ENCODE results near the gene WAPL. TPM values are rescaled to one million over a fixed set of nuclear protein-coding genes. Genes with fewer than 3 reads are reported as not detected.

The WAPL gene
- total RNA-seq, 1 donor from 2014 or later = 33.4 TPM

DNA sequence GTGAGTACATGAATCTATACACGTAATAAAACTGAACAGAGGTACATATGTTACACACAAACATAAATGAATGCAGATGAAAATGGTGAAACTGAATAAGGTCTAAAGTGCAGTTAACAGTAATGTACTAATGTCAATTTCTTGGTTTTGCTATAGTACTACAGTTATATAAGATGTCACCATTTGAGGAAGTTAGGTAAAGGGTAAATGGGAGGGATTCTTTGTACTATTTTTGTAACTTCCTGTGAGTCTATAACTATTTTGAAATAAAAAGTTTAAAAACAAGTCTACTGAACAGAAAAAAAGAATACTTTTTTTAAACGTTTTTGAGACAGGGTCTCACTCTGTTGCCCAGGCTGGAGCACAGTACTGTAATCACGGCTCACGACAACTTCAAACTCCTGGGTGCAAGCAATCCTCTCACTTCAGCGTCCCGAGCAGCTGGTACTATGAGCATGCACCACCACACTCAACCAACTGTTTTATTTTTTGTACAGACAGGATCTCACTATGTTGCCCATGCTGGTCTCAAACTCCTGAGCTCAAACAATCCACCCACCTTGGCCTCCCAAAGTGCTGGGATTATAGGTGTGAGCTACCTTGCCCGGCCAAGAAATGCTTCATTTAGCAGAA, 71.5 kb downstream of the WAPL start:
- Mint-ChIP-seq H3K4me3 (ENCODE audit: unreplicated experiment) (no peak overlapping the region), H3K27me3 (ENCODE audit: unreplicated experiment) (no peaks in the 10 kb centered on the region), H3K36me3 (ENCODE audit: unreplicated experiment) (peaks cover 4% of the 10 kb centered on the region), H3K9me3 (ENCODE audit: unreplicated experiment) (peaks cover 2% of the 10 kb centered on the region), H3K4me1 (ENCODE audit: low read depth, unreplicated experiment) (no peaks in the 10 kb centered on the region), H3K27ac (ENCODE audit: unreplicated experiment) (no peak overlapping the region)
- TF ChIP-seq, protein P1, sequence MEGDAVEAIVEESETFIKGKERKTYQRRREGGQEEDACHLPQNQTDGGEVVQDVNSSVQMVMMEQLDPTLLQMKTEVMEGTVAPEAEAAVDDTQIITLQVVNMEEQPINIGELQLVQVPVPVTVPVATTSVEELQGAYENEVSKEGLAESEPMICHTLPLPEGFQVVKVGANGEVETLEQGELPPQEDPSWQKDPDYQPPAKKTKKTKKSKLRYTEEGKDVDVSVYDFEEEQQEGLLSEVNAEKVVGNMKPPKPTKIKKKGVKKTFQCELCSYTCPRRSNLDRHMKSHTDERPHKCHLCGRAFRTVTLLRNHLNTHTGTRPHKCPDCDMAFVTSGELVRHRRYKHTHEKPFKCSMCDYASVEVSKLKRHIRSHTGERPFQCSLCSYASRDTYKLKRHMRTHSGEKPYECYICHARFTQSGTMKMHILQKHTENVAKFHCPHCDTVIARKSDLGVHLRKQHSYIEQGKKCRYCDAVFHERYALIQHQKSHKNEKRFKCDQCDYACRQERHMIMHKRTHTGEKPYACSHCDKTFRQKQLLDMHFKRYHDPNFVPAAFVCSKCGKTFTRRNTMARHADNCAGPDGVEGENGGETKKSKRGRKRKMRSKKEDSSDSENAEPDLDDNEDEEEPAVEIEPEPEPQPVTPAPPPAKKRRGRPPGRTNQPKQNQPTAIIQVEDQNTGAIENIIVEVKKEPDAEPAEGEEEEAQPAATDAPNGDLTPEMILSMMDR (IDR thresholded peaks at IDR 0.05; ENCODE audit: partially characterized antibody, unreplicated experiment) = no peak
- no peak for DNase-seq

- TF ChIP-seq, protein P1 (IDR thresholded peaks at IDR 0.05; ENCODE audit: partially characterized antibody, unreplicated experiment) = no peak
- Mint-ChIP-seq H3K9me3 (ENCODE audit: unreplicated experiment) (no peaks in the 10 kb centered on the region), H3K27me3 (ENCODE audit: unreplicated experiment) (no peaks in the 10 kb centered on the region), H3K4me3 (ENCODE audit: unreplicated experiment) (no peak overlapping the region), H3K27ac (ENCODE audit: unreplicated experiment) (no peak overlapping the region), H3K36me3 (ENCODE audit: unreplicated experiment) (no peaks in the 10 kb centered on the region), H3K4me1 (ENCODE audit: low read depth, unreplicated experiment) (no peaks in the 10 kb centered on the region)
- DNase-seq = no peak
Observed at GRCh38 chr10:86447432-86447831, 74.2 kb downstream of the WAPL start.

- no peak overlapping the region for H3K4me3 Mint-ChIP-seq (ENCODE audit: unreplicated experiment)
- TF ChIP-seq, protein P1 (IDR thresholded peaks at IDR 0.05; ENCODE audit: partially characterized antibody, unreplicated experiment) = no peak
- H3K27ac Mint-ChIP-seq (ENCODE audit: unreplicated experiment) = no peak overlapping the region
- no peak for DNase-seq
- H3K36me3 Mint-ChIP-seq (ENCODE audit: unreplicated experiment) = no peaks in the 10 kb centered on the region
- no peaks in the 10 kb centered on the region for H3K9me3 Mint-ChIP-seq (ENCODE audit: unreplicated experiment)
- no peaks in the 10 kb centered on the region for H3K4me1 Mint-ChIP-seq (ENCODE audit: low read depth, unreplicated experiment)
- no peaks in the 10 kb centered on the region for H3K27me3 Mint-ChIP-seq (ENCODE audit: unreplicated experiment)
Observed at GRCh38 chr10:86446987-86447386, 74.6 kb downstream of the WAPL start.

- Mint-ChIP-seq H3K36me3 (ENCODE audit: unreplicated experiment) (no peaks in the 10 kb centered on the region), H3K4me3 (ENCODE audit: unreplicated experiment) (no peak overlapping the region)
Observed at GRCh38 chr10:86446440-86446839, 75.2 kb downstream of the WAPL start.

GRCh38 chr10:86443936-86444335, 77.7 kb downstream of the WAPL start:
- Mint-ChIP-seq H3K4me3 (ENCODE audit: unreplicated experiment) (no peak overlapping the region), H3K36me3 (ENCODE audit: unreplicated experiment) (no peaks in the 10 kb centered on the region), H3K4me1 (ENCODE audit: low read depth, unreplicated experiment) (no peaks in the 10 kb centered on the region), H3K27me3 (ENCODE audit: unreplicated experiment) (no peaks in the 10 kb centered on the region), H3K27ac (ENCODE audit: unreplicated experiment) (no peak overlapping the region), H3K9me3 (ENCODE audit: unreplicated experiment) (no peaks in the 10 kb centered on the region)
- no peak for DNase-seq
- TF ChIP-seq, protein P1 (IDR thresholded peaks at IDR 0.05; ENCODE audit: partially characterized antibody, unreplicated experiment) = no peak

More at GRCh38 chr10:86446440-86446839, 75.2 kb downstream of the WAPL start:
- Mint-ChIP-seq H3K9me3 (ENCODE audit: unreplicated experiment) (no peaks in the 10 kb centered on the region), H3K27me3 (ENCODE audit: unreplicated experiment) (no peaks in the 10 kb centered on the region), H3K4me1 (ENCODE audit: low read depth, unreplicated experiment) (no peaks in the 10 kb centered on the region), H3K27ac (ENCODE audit: unreplicated experiment) (no peak overlapping the region)
- TF ChIP-seq, protein P1 (IDR thresholded peaks at IDR 0.05; ENCODE audit: partially characterized antibody, unreplicated experiment) = no peak
- no peak for DNase-seq
